Right cardiac atrium (tissue), 5 donors: ENCODE measurements around the gene NECAB3. TPM values are rescaled to one million over a fixed set of nuclear protein-coding genes. Genes with fewer than 3 reads are reported as not detected.

ENCODE experiments used
- ATAC-seq, 2 donors: fragments of 200-7000 bp; cut with Tn5 transposase; one replicate each; pipeline versions ENCODE4 v1.8.0 to v1.9.1; 2020; ENCODE audit warnings: moderate library complexity in 2 of 2, mild to moderate bottlenecking in 1 of 2
- DNase-seq, 3 donors: peaks; one replicate each; pipeline ENCODE4 v3.0.0-alpha.2; 2020
- H3K27ac ChIP-seq: one replicate; pipeline ENCODE4 v1.5.1; 2013; ENCODE audit warnings: mild to moderate bottlenecking, low read length, control low read depth, moderate library complexity
- H3K27me3 ChIP-seq: one replicate; pipeline ENCODE4 v1.6.1; 2013; ENCODE audit not compliant: control insufficient read depth, insufficient read depth
- H3K4me1 ChIP-seq: one replicate; pipeline ENCODE4 v1.6.1; 2013; ENCODE audit warnings: low read length; ENCODE audit not compliant: control insufficient read depth, insufficient read depth
- H3K4me3 ChIP-seq: one replicate; pipeline ENCODE4 v1.5.1; 2013; ENCODE audit warnings: low read length, control low read depth
- H3K9me3 ChIP-seq: one replicate; pipeline ENCODE4 v1.6.1; 2013; ENCODE audit warnings: low read length; ENCODE audit not compliant: control insufficient read depth
- WGBS: extraction: QIAGEN DNeasy Blood & Tissue Kit; methylation state at CpG from one replicate; pipeline ENCODE4 v1.1.7; 2013; 5-methylcytosine and 5-hydroxymethylcytosine counted together
- intact Hi-C, 4 donors: fragments of 100-400 bp; cut with DNase I; formaldehyde crosslinking; loops; one replicate each; pipeline versions ENCODE4 v1.11.0 to v1.14.0; 2022 to 2023
- polyA plus RNA-seq: library from polyadenylated mRNA; stranded (reverse); fragments of 200-250 nt; gene quantifications from one replicate; pipeline ENCODE4 v1.2.3, GENCODE V29; 2013
- total RNA-seq, 4 donors: library from RNA; stranded (reverse); fragmentation: NEBNext Ultra II Directional; extraction: Animal tissue kit (Norgen Biotek cat#: 25700); gene quantifications; one replicate each; pipeline ENCODE4 v1.2.1, GENCODE V29; 2021
- donor health status: healthy with polysubstance abuse.
- donor health status: DM: no; HTN: yes; CAD: no.
- donor health status: DM: no; HTN: no; CAD: no.
- donor health status: DM: no; HTN: yes; CAD: no; lungs with severe emphysema.
- donor health status: DM: yes; HTN: yes; CAD: no.

Gene NECAB3
- total and polyA plus RNA-seq, 5 donors: 55.4 to 61.3 (median 57.4) TPM

GRCh38 chr20:33686100-33686983, 12.1 kb upstream of the NECAB3 start, which contains the start of gene E2F1:
E2F1 (minus strand) TSS chr20:33686385; CDS start chr20:33686264, 121 bp downstream.
- WGBS: 2% methylated on average over 101 of the region's 101 CpGs
- peak within 1 kb of the TSS; percentile 79 for H3K4me3 ChIP-seq
- H3K27me3 ChIP-seq: no peaks in the 10 kb centered on the region
- H3K4me1 ChIP-seq: no peaks in the 10 kb centered on the region
- peak; percentile 98 to 99 for ATAC-seq
- intact Hi-C loops: no loop called here
- peak; percentile 97 to 99 (median 98) for DNase-seq
- peak within 1 kb of the TSS; percentile 3 for H3K27ac ChIP-seq
- no peaks in the 10 kb centered on the region for H3K9me3 ChIP-seq

GRCh38 chr20:33685328-33686099, 11.3 kb upstream of the NECAB3 start:
- H3K27ac ChIP-seq: no peak overlapping the region
- H3K9me3 ChIP-seq: no peaks in the 10 kb centered on the region
- H3K27me3 ChIP-seq: no peaks in the 10 kb centered on the region
- peak overlapping the region; percentile 79 for H3K4me3 ChIP-seq
- DNase-seq (peak in 2 of 3 donors; percentile 68 to 70), ATAC-seq (no peak)
- 2% methylated on average over 53 of the region's 53 CpGs for WGBS
- no peaks in the 10 kb centered on the region for H3K4me1 ChIP-seq
- intact Hi-C loops: no loop called here

DNA sequence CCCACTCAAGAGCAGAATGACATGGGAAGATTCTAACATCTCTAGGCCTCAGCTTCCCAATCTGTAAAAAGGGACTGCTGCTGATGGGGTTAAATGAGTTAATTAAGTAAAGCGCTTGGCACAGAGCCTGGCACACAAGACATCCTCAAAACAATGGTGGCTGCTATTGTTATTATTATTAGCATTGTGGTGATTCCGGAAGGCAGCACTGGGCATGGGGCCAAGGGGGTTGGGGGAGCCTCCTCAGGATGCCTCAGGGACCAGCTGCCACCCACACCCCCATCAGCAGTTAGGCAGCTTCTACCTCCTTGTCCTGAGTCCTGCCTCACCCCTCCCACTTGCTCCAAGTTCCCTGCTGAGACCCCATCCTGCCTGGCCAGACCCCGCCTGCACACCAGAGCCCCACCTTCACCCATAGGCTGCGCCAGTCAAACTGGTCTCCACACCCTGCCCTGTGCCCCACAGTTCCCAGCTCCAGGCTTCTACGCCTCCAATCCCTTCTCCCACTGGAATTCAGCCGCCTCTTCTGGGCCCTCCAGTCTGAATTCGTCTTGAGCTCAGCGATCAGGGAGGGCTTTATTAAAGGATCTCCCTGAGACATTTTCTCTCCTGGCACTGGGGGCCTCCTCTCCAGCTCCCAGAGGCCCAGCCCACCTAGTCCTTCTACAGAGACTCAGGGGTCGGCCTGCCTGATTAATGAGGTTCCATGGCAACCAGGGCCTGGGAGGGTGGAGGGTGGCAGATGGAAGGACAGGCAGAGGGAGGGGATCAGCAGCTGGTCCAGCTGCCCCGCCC, 10.5 kb upstream of the NECAB3 start:
- no peak overlapping the region for H3K27ac ChIP-seq
- 39% methylated on average over 10 of the region's 10 CpGs for WGBS
- H3K27me3 ChIP-seq: no peaks in the 10 kb centered on the region

GRCh38 chr20:33681728-33682353, 7.6 kb upstream of the NECAB3 start:
- H3K27me3 ChIP-seq: no peaks in the 10 kb centered on the region
- WGBS: 85% methylated on average over 9 of the region's 9 CpGs
- H3K9me3 ChIP-seq: no peaks in the 10 kb centered on the region
- no peak overlapping the region for H3K4me3 ChIP-seq
- no peaks in the 10 kb centered on the region for H3K4me1 ChIP-seq
- no peak overlapping the region for H3K27ac ChIP-seq
- DNase-seq: peak in 1 of 3 donors; percentile 24
- ATAC-seq: no peak
- intact Hi-C loops: no loop called here

More for the DNA sequence above, 10.5 kb upstream of the NECAB3 start:
- no peak overlapping the region for H3K4me3 ChIP-seq
- intact Hi-C loops: no loop called here
- H3K4me1 ChIP-seq: no peaks in the 10 kb centered on the region
- no peaks in the 10 kb centered on the region for H3K9me3 ChIP-seq
- peak in 2 of 3 donors; percentile 58 to 69 for DNase-seq
- no peak for ATAC-seq

DNA sequence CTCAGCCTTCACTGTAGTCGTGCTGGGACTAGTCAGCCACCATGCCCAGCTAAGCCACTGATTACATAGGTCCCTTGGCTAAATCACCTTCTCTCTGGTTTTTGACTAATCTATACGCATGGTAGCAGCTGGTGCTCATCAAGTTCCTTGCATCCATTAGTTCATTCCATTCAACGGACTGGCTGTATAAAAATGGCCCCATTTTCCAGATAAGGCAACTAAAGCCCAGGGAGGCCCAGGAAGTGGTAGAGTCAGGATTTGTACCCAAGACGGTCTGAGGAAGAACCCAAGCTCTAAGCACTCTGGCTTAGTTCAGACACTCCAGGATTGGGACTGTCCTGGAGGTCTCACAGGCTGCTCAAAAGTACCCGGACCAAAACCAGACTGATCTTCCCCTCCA, 7.1 kb upstream of the NECAB3 start:
- H3K27ac ChIP-seq: no peak overlapping the region
- H3K4me3 ChIP-seq: no peak overlapping the region
- H3K27me3 ChIP-seq: no peaks in the 10 kb centered on the region
- H3K9me3 ChIP-seq: no peaks in the 10 kb centered on the region
- WGBS: 81% methylated on average over 5 of the region's 5 CpGs
- DNase-seq (no peak), ATAC-seq (no peak)
- intact Hi-C loops: no loop called here
- H3K4me1 ChIP-seq: no peaks in the 10 kb centered on the region

DNA sequence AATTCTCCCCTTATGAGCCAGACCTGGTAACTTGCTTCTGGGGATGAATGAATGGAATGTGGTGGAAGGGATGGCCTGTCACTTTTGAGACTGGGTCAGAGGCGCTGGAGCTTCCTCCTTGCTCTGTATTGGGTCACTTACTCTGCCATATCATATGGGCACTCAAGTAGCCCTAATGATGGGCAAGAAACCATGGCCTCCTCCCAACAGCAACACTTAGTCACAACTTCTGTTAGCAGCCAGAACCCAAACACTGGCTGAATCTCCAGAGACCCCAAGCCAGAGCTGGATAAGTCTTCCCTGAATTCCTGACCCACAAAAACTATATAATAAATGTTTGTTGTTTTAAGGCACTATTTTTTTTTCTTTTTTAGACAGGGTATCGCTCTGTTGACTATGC, 6.5 kb upstream of the NECAB3 start:
- Histone ChIP-seq H3K27me3 (no peaks in the 10 kb centered on the region), H3K9me3 (no peaks in the 10 kb centered on the region), H3K27ac (no peak overlapping the region), H3K4me1 (no peaks in the 10 kb centered on the region), H3K4me3 (no peak overlapping the region)
- intact Hi-C loops: no loop called here
- 68% methylated on average over 2 of the region's 2 CpGs for WGBS
- peak in 2 of 3 donors; percentile 35 to 49 for DNase-seq
- no peak for ATAC-seq

GRCh38 chr20:33679758-33680485, 5.7 kb upstream of the NECAB3 start:
- DNase-seq: peak in 1 of 3 donors; percentile 64
- no peak for ATAC-seq
- no peaks in the 10 kb centered on the region for H3K27me3 ChIP-seq
- no peaks in the 10 kb centered on the region for H3K4me1 ChIP-seq
- no peak overlapping the region for H3K4me3 ChIP-seq
- H3K9me3 ChIP-seq: no peaks in the 10 kb centered on the region
- intact Hi-C loops: no loop called here
- H3K27ac ChIP-seq: no peak overlapping the region
- WGBS: 91% methylated on average over 20 of the region's 20 CpGs

GRCh38 chr20:33677991-33678702, 3.9 kb upstream of the NECAB3 start:
- H3K9me3 ChIP-seq: no peaks in the 10 kb centered on the region
- H3K4me3 ChIP-seq: no peak overlapping the region
- DNase-seq: peak; percentile 78 to 93 (median 89)
- H3K27me3 ChIP-seq: no peaks in the 10 kb centered on the region
- 67% methylated on average over 15 of the region's 15 CpGs for WGBS
- ATAC-seq: peak; percentile 43 to 67
- H3K27ac ChIP-seq: no peak overlapping the region
- intact Hi-C loops: no loop called here
- no peaks in the 10 kb centered on the region for H3K4me1 ChIP-seq

- Histone ChIP-seq H3K4me3 (no peak overlapping the region), H3K4me1 (no peaks in the 10 kb centered on the region), H3K9me3 (no peaks in the 10 kb centered on the region), H3K27me3 (no peaks in the 10 kb centered on the region), H3K27ac (peak overlapping the region; percentile 5)
- intact Hi-C loops: no loop called here
- DNase-seq (peak in 1 of 3 donors; percentile 66), ATAC-seq (no peak)
- 95% methylated on average over 31 of the region's 31 CpGs for WGBS
Observed at GRCh38 chr20:33676652-33677645, 2.7 kb upstream of the NECAB3 start.
